ENCODE measurements around the gene RNF19B. TPM values are rescaled to one million over a fixed set of nuclear protein-coding genes. Genes with fewer than 3 reads are reported as not detected.

Gene RNF19B
- total RNA-seq, 1 experiment from 2014 or later = 22.5 TPM

GRCh38 chr1:32957017-32957416 is 7.6 kb downstream of the RNF19B start:
- no peak for DNase-seq (ENCODE audit: low read depth, low spot score)
- Histone ChIP-seq H3K4me2 (ENCODE audit: low read length) (no peak overlapping the region), H3K79me2 (ENCODE audit: insufficient read depth, low read length) (peaks cover 73% of the 10 kb centered on the region), H3K27ac (ENCODE audit: low read depth, low read length) (no peak overlapping the region), H3K9me2 (ENCODE audit: insufficient read depth) (no peaks in the 10 kb centered on the region), H3K27me3 (ENCODE audit: insufficient read depth, low read length) (no peaks in the 10 kb centered on the region), H3K9ac (ENCODE audit: low read length) (no peak overlapping the region), H4K20me1 (ENCODE audit: insufficient read depth) (no peaks in the 10 kb centered on the region; the same call in 1 of the 2 replicates), H3K36me3 (ENCODE audit: control insufficient read depth in 1 of 2, insufficient read depth in 2 of 2, low read length in 2 of 2) (no peaks in the 10 kb centered on the region), H2AFZ (ENCODE audit: low read depth, low read length, poor library complexity, severe bottlenecking) (no peak overlapping the region), H3K9me3 (ENCODE audit: control insufficient read depth in 1 of 2, insufficient read depth in 1 of 2, low read depth in 1 of 2, low read length in 2 of 2) (no peaks in the 10 kb centered on the region), H3K4me3 (replicated peaks in 1 of 2; ENCODE audit: low read depth in 1 of 2, low read length in 2 of 2) (no peak overlapping the region), H3K4me1 (ENCODE audit: control insufficient read depth in 1 of 2, insufficient read depth in 2 of 2, low read length in 2 of 2) (peaks cover 22 to 34% of the 10 kb centered on the region in 2 experiments)
- ChIA-PET RAD21 (ENCODE audit: low non-redundant PET in 1 of 2, low total read pairs in 2 of 2, uncharacterized antibody in 2 of 2, unreplicated experiment in 2 of 2) (no interaction called here), POLR2A (no interaction called here), CTCF (no interaction called here)
- ATAC-seq = no peak
- TF ChIP-seq FOSL1 (IDR thresholded peaks at IDR 0.05; ENCODE audit: low read depth) = no peak
- TF ChIP-seq MAX (IDR thresholded peaks at IDR 0.05) = no peak
- TF ChIP-seq SP1 (IDR thresholded peaks at IDR 0.05; ENCODE audit: low read depth) = no peak
- TF ChIP-seq ZFX (IDR thresholded peaks at IDR 0.05) = no peak
- no peak for TF ChIP-seq ZNF274 (IDR thresholded peaks at IDR 0.05; ENCODE audit: low read depth, low read length)
- TF ChIP-seq EZH2phosphoT487 (IDR thresholded peaks at IDR 0.05; ENCODE audit: borderline replicate concordance) = no peak
- no peak for TF ChIP-seq SRF (IDR thresholded peaks at IDR 0.05; ENCODE audit: low read depth)
- TF ChIP-seq CEBPB (IDR thresholded peaks at IDR 0.05; ENCODE audit: low read depth) = no peak
- no peak for TF ChIP-seq ZBTB33 (IDR thresholded peaks at IDR 0.05; ENCODE audit: extremely low read depth, insufficient replicate concordance, low read length)
- TF ChIP-seq EZH2 (IDR thresholded peaks at IDR 0.05) = no peak
- no peak for TF ChIP-seq EGR1 (IDR thresholded peaks at IDR 0.05; ENCODE audit: low read depth)
- no TSS peak for BruUV-seq (replicated peaks)
- intact Hi-C loops (cut with micrococcal nuclease) = no loop called here

Data from HCT116 (cell line).